GM19468 (cell line): Measurements from ENCODE around the gene ROBO3.

Experiments
- ATAC-seq: cut with Tn5 transposase; IDR thresholded peaks from one replicate; pipeline ENCODE4 v1.9.1; 2021; ENCODE audit warnings: mild to moderate bottlenecking, moderate library complexity, moderate number of reproducible peaks; ENCODE audit not compliant: unreplicated experiment; ENCODE audit errors: extremely low read depth

ROBO3 gene, protein sequence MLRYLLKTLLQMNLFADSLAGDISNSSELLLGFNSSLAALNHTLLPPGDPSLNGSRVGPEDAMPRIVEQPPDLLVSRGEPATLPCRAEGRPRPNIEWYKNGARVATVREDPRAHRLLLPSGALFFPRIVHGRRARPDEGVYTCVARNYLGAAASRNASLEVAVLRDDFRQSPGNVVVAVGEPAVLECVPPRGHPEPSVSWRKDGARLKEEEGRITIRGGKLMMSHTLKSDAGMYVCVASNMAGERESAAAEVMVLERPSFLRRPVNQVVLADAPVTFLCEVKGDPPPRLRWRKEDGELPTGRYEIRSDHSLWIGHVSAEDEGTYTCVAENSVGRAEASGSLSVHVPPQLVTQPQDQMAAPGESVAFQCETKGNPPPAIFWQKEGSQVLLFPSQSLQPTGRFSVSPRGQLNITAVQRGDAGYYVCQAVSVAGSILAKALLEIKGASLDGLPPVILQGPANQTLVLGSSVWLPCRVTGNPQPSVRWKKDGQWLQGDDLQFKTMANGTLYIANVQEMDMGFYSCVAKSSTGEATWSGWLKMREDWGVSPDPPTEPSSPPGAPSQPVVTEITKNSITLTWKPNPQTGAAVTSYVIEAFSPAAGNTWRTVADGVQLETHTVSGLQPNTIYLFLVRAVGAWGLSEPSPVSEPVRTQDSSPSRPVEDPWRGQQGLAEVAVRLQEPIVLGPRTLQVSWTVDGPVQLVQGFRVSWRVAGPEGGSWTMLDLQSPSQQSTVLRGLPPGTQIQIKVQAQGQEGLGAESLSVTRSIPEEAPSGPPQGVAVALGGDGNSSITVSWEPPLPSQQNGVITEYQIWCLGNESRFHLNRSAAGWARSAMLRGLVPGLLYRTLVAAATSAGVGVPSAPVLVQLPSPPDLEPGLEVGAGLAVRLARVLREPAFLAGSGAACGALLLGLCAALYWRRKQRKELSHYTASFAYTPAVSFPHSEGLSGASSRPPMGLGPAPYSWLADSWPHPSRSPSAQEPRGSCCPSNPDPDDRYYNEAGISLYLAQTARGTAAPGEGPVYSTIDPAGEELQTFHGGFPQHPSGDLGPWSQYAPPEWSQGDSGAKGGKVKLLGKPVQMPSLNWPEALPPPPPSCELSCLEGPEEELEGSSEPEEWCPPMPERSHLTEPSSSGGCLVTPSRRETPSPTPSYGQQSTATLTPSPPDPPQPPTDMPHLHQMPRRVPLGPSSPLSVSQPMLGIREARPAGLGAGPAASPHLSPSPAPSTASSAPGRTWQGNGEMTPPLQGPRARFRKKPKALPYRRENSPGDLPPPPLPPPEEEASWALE (N-terminal part only)

DNA sequence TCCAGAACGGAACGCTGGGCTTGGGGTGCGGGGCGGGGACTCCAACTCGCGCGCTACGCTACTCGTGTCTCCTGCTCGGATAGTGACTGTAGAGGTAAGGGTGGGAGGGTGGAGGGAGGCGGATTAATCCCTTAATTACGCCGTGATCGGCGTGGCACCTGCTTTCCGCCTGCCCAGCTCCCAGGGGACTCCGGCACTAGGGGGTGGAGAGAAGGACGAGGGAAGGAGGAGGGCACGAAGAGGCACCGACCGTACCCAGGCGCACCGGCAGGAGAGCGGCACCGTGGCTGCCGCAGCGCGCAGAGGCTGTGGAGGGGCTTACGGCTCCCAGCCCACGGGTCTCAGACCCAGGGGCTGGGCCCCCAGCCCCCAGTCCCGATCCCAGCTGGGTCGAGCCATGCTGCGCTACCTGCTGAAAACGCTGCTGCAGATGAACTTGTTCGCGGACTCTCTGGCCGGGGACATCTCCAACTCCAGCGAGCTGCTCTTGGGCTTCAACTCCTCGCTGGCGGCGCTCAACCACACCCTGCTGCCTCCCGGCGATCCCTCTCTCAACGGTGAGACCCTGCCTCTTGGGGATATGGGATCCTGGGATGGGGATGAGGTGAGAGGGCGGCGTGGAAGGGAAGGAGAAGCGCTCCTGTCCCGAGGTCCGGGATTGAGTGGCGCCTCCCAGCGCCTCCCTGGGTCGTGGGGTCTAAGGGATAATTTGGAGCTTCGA lies at the start of gene ROBO3:
ROBO3 (plus strand) TSS at position 252 of the 721 bp plus-strand sequence; CDS start at position 398, 146 bp downstream.
- ATAC-seq, result no peak

DNA sequence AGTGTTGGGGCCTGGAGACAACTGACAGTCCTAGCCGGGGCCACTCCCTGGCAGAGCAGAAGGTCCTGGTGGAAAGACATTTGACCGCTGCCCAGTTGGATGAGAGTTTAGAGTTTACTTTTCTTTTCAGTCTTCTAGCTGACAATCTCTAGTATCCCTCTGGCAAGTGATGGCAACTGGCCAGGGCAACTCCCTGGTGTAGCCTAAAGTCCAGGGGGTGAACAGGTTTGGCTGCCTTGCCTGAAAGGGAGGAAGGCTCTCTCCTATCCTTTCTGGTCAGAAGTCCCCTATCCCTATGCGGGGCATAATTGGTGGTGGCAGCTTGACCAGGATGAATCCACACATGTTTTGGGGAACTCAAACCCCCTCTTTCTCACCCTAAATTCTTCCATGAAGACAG lies 48.2 kb upstream of the ROBO3 start:
- no peak for ATAC-seq

DNA sequence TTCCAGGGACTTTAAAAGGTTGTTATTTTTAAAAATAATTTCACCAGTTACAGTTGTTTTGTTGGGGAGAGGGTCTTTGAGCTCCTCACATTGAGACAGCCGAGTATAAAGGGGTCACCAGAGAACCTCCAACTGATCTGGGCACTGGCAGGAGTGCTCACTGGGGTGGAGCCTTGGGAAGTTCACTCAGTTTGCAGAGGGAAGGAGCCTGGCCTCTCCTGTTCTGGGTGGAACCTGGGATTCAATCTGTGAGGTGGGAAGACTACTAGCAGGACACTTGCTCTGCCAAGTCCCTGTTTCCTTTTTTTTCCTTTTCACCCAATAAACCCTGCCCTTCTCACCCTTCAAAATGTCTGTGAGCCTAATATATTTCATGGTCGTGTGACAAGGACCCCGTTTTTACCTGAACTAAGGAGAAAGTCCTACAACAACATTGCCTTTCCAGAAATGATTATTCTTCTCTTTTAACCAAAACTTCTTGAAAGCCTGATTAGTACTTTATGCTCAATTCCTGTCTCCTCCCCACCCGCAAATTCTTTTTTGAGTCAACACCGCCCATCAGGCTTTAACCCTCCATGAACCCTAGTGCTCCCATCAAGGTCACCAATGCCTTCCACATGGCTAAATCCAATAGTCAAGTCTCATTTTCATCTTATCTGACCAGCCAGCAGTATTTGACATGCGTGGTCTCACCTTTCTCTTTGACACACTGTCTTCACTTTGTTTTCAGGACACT lies 43.1 kb upstream of the ROBO3 start:
- ATAC-seq, result no peak

DNA sequence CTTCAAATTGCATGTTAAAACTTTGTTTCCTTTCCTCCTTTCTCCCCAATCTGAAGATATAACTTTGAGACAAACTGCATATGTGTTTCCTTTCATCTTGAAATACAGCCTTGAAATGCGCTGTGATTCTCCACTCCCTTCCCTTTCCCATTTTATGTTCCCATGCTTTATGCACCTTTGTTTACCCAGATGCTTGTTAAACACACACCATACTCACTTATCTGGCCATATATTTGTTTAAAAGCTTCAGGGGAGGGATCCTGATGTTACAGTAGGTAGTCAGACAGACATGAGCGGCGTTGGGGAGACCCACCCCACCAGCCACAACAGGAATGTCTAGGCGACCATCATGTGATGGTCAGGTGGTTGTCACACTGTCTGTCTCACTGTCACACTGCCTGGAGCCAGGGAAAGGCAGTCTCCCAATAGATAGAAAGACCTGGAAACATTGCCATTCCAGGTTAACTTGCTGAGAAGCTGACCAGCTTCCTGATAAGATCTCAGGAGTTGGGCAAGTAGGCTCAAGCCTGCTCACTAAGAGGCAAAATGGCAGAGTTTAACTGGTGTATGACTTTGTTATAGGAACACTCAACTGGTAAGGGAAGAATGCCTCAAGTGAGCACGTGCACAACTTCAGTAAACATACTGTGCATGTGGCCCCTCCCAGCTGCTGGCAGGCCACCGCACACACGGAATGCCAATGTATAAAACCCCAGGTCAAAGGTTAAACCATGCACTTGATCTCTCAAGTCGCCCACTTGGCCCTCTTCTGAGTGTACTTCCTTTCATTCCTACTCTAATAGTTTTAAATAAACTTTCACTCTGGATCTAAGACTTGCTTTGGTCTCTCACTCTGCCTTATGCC lies 41.5 kb upstream of the ROBO3 start:
- ATAC-seq, result no peak

DNA sequence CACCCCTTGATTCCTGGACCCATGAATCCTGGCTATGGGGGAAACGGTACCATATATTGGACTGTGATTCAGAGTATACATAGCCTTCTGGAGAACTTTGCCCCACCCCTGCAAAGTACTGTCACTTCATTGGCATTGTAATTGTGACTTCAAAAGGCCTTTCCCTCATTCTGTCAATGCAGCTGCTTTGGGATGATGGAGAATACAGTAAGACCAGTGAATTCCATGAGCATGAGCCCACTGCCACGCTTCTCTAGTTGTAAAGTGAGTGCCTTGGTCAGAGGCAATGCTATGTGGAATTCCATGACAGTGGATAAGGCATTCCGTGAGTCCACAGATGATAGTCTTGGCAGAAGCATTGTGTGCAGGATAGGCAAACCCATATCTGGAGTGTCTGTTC lies 39.4 kb upstream of the ROBO3 start:
- no peak for ATAC-seq

DNA sequence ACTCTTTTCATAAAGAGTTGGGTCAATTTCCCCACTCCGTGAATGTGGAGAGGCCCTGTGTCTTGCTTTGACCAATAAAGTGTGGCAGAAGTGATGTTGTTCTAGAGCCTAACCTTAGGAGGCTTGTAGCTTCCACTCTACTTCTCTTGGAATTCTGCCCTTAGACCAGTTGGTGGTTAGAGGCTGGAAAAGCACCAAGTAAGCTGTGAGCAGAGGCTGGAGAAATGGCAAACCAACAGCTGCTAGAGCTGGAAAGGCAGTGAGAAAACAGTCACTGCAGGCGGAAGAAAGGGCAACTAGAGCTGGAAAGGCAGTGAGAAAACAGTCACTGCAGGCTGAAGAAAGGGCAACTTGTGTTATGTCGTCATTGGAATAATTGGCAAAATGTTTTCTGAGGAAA lies 35.2 kb upstream of the ROBO3 start:
- ATAC-seq, result no peak

DNA sequence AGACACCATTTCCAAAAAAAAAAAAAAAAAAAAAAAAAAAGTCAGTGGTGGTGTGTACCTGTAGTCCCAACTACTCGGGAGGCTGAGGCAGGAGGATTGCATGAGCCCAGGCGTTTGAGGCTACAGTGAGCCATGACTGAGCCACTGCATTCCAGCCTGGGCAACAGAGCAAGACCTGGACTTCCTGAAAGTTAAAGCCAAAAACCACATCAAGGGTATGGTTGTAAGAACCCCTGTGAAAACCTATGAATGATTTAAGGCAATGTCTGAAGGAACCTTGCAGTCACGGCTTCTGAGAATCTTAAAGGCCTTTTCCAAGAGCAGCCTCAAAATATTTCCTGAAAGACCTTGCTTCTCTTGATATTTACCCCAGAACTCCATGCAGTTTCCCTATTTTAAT lies 34.5 kb upstream of the ROBO3 start:
- ATAC-seq, result no peak

DNA sequence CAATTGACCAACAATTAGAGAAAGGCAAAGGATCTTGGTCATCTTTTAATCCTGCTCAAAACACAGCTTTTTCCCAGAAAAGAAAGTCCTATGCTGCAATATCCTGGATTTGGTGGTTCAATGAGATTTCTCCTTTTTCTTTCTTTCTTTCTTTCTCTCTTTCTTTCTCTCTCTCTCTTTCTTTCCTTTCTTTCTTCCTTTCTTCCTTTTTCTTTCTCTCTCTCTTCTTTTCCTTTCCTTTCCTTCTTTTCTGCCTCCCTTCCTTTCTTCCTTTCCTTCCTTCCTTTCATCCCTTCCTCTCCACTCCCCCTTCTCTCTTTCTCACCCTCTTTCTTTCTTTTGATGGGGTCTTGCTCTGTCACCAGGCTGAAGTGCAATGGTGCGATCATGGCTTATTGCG lies 33.3 kb upstream of the ROBO3 start:
- no peak for ATAC-seq

DNA sequence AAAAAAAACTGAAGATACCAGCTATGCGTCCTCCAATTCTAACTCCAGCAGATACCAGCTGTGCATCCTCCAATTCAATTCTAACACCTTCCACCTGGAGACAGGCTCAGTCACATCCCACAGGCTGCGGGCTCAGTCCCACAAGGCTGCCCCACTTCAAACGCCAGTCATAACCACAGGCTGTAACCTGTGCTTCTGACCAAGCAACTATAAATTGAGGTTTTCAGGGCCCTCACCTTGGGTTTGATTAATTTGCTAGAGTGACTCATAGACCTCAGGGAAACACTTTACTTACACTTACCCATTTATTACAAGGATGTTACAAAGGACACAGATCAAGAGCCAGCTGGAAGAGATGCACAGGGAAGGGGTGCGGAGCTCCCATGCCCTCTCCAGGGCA lies 32.7 kb upstream of the ROBO3 start:
- ATAC-seq, result no peak

DNA sequence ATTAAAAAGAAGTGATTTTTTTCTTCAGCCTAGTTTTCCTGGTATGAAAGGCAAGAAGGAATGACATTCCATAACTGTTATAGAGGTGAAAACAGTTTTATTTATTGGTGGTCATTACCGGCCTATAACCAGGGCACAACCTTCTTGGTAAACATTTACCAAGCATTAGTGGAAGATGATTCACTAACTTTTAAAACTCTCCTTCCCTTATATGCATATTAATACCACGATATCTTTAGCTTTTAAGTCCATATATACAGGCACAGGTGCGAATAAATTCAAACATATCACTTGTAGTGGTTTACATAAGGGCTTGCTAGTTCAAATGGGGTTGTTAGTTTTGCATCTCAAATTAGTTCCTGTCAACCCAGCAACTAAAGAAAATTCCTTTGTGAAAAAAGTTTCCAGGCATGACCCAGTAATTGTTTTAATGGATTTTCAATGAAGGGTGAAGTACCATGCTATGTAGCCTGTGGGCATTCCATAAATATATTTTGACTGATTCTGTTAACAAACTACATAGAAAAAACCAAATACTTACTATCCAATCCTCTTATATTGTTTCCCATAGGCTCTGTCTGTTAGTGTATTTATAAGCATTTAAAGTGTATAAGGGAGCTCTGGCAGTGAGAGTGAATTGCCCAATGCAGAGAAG lies 30.6 kb upstream of the ROBO3 start:
- no peak for ATAC-seq

DNA sequence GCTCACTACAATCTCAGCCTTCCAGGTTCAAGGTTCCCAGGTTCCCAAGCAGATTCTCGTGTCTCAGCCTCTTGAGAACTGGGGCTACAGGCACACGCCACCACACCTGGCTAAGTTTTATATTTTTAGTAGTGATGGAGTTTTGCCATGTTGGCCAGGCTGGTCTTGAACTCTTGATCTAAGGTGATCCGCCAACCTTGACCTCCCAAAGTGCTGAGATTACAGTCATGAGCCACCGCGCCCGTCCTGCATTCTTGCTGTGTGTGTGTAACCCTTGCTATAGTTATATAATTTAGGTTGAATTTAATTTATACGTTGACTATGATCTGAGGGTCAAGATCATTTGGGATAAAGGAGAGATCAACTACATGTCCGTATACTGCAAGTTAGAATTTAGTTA lies 29.3 kb upstream of the ROBO3 start:
- ATAC-seq, result no peak

DNA sequence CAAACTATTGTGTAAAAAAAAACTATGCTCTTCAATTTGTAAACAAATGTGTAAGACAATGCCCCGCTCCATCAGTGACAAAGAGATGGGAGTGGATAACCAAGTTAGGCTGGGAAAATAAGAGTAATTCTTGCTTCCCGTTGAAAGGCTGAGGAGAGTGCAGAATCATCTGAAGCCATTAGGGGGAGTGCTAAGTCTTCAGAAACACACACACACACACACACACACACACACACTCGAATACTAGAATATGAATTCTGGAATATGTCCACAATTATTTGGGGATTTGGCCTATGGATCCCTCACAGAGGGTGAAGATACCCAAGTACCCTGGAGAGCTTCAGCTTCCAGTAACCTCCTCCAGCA lies 27.8 kb upstream of the ROBO3 start:
- ATAC-seq, result no peak

DNA sequence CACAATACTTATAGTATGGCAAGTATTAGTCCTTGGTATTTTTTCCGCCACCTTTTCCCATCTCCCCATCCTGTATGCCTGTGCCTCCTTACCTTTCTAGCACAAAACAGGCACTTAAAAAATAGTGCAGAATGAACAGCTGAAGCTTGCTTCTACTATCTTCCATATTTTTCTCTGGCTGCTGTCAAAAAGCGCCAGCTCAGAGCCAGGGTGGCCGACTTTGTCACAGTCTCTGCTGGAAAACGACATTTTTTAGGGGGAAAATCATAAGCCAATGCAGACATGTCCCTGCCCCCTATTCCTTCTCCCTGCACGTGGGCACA lies 26.5 kb upstream of the ROBO3 start:
- no peak for ATAC-seq

DNA sequence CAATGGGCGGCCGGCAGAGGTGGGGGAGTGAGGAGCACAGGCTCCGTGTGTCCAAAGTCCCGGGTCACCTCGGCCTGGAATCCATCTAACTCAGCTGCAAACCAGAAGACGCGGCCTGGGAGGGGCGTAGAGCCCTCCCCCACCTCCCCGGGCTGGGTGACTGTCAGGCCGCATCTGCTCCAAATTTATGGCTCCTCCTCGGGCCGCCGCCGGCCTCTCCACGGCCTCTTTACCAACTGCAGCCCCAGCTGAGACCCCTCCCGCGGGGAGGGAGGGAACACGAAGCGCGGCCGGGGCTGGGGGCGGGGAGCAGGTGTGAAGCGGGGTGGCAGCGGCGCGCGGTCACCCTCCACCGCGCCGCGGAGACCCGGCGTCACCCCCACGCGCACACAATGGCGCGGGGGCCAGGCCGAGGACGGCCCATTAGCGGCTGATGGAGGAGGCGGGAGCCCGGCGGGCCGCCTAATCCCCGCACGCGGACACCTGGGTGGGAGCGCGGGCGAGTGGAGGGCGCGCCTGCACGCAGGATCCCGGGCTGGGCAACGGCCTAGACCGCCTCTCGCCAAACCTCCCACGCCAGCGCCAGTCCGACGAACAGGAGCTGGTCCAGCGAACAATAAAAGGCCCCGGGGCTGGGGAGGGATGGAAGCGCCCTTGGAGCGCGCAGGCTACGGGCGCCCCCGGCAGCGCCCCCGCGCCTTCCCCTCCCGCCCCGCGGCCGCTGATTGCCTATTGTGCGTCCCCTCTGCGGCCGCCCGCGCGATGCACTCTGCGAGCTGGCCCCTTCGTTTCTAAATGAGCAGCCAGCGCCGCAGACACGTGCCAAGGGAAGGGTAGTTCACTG lies 25.9 kb upstream of the ROBO3 start:
- ATAC-seq, result no peak

DNA sequence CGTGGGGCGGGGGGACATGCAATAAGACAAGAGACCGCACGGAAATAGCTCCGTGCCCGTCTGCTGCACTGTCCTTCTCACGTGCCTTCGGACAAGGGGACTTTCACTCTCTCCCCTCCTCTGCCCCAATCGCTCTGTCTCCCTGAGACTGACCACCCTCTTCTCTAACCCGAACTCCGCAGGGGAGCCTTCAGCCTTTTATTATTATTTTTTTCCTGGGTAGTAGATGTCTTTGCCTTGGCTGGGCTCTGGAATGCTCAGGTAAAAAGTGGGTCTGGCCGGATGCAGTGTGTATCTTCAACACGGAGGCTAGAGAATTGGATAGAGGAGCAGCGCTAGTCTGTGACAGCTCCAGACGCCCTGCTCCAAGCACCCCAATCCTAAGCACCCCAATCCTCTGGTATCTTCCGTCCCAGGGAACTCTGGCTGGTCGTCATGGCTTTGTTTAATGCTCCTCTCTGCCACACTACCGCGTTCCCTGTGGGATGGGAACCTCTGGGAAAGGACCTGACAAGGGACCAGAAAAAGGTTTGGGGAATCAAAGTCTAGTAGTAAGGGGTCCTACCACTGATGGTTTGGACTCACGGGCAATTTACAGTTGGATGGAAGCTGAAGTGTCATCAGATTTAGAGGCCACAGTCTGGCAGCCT lies 25.1 kb upstream of the ROBO3 start:
- no peak for ATAC-seq

DNA sequence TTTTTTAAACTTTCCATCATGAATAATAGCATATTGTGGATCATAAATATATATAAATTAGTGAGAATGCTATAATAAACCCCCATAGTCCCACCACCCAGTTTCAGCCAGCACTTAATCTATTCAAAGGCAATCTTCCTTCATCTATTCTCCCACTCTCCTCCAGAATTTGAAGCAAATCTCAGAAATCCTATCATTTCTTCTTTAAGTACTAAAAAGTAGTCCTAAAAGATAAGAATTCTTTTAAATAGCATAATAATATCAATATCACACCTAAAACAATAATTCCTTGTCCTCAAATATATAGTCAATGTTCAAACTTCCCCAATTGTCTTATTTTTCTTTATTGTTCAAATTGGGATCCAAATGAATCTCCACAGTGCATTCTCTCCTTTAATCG lies 24.6 kb upstream of the ROBO3 start:
- no peak for ATAC-seq

DNA sequence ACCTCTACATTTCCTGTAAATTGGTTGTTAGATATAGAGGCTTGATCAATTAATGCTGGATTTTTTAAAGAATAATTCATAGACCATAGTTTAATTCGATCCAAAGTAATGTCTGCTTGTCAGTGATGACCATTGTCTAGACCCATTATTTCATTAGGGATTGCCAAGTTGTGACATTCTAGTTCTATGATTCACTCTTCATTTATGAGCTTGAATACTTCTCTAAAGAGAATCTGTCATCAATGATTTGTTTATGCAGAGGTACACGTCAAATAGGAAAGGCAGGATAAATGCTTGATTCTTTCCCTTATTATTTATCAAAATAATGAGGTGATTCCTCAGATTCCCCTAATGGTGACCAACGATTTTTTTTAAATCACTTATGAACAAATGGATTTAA lies 24.0 kb upstream of the ROBO3 start:
- no peak for ATAC-seq
